Inflammatory macrophage treated with lipopolysaccharide for 4 hours (primary cell): ENCODE data around the gene TMIGD3.
A peak's percentile ranks its signal among the peaks of the same experiment; 100 is the strongest.

Experiments
- DNase-seq: peaks from one replicate; pipeline ENCODE4 v3.0.0-alpha.2; 2020

Gene TMIGD3

DNA sequence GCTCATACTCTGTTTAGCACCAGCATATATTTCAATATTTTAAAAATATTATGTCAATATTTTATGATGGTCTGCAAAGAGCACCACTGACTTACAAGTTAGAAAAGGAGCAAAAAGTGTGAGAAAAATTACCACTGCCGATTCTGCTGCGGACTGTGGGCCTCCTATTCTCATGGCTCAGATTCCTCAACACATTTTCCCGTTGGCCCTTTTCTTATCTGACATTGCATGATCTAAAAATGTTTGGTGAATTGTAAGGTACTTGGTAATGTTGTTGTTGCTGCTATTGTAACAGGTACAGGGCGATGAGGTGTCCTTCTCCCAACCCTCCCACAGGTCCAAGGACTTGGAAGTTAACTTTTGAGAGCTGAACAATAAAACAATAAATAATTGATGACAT lies 28.9 kb downstream of the TMIGD3 start:
- DNase-seq, result no peak

- DNase-seq, result no peak
Observed at GRCh38 chr1:111474106-111474505, 29.3 kb downstream of the TMIGD3 start.

GRCh38 chr1:111471538-111471937 lies 31.9 kb downstream of the TMIGD3 start:
- no peak for DNase-seq

DNA sequence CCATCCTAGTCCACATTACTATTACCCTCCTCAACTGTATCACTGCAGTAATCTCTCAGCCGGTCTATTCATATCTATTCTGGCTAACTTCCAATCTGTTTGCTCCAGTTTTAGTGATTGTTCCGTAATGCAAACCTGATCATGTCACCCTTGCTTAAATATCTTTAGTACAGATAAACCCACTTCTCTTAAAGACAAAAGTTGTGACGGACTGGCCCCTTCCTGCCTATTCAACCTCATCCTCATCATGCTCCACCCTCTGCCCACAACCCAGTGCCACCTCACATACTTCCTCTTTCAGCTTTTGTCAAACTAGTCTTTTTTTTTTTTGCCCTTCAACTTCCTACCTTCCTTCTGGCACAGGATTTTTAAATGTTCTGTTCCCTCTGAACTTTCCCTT lies 32.4 kb downstream of the TMIGD3 start:
- peak; percentile 95 for DNase-seq

DNA sequence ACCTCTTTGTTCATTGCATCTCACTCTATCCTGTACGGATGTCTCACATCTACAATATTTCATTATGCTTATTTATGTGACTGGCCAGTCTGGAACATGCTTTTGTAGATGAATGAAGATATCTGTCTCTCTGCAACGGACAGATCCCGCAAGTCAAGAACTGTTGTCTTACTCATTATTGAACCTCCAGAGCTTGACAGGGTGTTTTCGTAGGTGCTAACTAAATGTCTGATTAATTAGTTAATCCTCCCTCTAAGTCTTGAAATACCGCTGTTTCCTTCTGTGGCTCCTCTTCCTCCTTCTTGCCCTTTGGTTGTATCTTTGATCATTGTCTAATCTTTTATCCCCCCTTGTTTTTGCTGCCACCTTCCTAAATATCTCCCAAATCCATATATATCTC lies 32.8 kb downstream of the TMIGD3 start:
- DNase-seq, result no peak

DNA sequence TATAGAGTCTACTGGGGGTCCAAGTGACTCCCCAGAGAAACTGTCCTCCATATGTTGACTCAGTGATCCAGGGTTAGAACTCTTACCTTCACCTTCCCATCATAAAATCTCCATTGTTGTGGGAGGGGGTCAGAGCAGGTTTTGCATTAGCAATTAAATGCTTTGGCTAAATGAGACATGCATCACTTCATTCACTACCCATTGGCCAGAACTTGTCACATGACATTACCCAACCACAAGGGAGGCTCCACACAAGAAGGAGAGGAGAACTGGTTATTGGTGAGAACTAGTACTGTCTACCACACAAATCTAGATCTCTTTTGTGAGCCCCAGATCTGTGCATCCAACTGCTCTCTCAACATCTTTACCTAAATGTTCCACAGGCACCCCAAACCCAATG lies 33.9 kb downstream of the TMIGD3 start:
- DNase-seq, result no peak

- DNase-seq, result no peak
Observed at GRCh38 chr1:111468717-111469100, 34.7 kb downstream of the TMIGD3 start.

- peak; percentile 60 for DNase-seq
Observed at GRCh38 chr1:111467865-111468716, 35.3 kb downstream of the TMIGD3 start.

DNA sequence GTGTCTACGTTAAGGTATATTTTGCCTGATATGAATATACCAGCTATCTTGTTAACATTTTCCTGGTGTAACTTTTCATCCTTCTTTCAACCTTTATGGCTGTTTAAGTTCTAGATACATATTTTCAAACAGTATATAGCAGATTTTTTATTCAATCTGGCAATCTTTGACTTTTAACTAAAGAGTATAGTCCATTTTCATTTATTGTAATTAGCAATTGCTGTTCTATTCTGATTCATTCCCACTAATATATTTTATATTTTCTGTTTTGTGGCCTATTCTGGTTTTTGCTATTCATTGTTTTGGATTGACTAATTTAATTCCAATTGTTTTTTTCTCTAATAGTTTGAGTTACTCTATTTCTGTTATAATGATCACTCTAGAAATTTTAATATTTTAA lies 37.0 kb downstream of the TMIGD3 start:
- no peak for DNase-seq

DNA sequence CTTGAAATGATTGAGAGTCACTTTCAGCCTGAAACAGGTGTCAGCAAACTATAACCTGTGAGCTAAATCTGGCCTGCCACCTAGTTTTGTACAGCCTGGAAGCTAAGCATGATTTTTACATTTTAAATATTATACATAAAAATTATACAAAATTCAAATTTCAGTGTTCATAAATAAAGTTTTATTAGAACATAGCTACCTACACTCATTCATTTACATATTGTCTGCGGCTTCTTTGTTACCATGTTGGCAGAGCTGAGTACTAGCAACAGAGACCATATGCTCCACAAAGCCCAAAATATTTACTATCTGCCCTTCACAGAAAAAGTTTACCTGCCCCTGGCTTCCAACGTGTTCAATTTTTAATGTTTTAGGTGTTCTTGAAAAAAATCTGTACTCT lies 37.7 kb downstream of the TMIGD3 start:
- no peak for DNase-seq

GRCh38 chr1:111463029-111463683 lies 40.3 kb downstream of the TMIGD3 start:
- DNase-seq, result no peak

DNA sequence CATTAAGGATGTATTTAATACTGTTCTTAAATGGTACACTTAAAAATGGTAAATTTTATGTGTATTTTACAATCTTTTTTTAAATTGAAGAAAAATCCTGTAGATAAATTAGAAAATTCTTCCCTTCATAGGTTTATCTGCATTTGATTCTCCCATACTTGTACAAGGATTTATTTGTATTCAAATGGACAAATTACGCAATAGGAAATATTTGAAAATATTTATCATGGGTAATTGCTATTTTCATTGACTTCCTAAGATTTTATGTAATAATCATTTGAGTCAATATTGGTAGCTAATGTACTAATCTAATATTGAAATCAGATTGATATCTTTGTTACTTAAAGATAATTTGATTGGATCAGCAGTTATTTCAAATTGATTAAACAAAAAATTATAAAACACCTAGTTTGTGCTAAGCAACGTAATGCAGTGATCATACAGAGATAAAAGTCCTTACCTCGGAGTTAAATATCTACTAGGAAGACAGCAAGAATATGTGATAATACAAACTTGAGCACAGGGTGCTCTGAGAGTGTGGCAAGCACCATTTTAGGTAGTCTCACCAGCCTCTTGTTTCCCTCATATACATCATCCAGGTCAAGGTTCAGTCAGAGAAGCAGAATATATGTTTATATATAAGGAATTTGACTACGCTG lies 40.9 kb downstream of the TMIGD3 start:
- no peak for DNase-seq

DNA sequence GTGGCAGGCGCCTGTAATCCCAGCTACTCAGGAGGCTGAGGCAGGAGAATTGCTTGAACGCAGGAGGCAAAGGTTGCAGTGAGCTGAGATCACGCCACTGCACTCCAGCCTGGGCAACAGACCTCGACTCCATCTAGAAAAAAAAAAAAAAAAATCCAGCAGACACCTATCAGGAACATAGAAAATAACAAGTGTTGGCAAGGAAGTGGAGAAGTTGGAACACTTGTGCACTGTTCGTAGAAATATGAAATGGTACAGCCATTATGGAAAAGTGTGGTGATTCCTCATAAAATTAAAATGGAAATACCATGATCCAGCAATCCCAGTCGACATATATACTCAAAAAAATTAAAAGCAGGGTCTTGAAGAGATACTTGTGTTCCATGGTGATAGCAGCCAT lies 41.7 kb downstream of the TMIGD3 start:
- no peak for DNase-seq

DNA sequence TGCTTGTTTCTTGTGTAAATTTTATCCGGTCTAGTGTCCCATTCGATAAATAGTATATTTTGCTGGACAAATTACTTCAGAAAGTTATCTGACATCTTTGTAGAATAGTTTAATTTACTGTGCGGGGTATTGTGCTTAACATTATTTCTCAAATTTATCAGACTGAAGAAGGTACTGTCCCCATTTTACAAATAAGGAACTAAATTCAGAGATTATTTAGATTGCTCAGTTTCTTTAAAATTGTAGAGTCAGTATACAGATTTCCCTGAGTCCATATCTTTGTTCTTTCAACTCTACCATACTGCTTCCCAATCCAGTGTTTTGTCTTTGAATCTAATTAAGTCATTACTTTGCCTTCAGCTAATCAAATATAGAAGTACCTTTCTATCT lies 47.8 kb downstream of the TMIGD3 start:
- no peak for DNase-seq

GRCh38 chr1:111454859-111455641 lies 48.4 kb downstream of the TMIGD3 start:
- no peak for DNase-seq

DNA sequence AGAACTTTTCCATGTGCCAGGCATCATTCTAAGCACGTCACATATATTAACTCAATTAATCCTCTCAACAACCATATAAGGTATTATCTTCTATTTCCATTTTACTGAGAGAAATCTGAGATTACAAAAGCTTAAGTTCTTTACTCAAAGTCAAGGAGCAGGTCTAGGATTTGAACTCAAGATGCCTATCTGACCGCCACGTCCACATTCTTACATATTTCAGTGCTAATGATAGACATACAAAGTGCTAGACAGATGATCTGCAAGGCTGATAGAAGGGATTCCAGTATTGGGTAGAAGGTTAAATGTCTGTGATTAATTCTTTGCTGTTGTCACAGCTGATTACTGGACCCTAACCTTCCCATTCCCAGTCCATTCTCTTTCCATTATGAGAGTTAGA lies 49.7 kb downstream of the TMIGD3 start:
- no peak for DNase-seq

DNA sequence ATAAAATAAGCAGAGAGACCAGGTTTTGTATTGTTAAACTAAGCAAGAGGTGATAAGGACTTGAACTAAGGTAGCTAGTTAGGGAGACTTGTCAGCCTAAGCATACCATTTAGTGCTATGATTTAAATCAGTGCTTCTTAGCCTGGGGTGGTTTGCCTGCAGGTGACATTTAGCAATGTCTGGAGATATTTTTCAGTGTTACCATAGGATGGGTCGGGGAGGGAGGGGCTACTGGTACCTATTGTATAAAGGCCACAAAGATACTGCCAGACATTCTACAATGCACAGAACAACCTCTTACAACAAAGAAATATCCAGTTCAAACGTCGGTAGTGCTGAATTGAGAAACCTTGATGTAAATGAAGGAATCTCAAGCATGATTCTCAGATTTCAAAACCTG lies 50.9 kb downstream of the TMIGD3 start:
- no peak for DNase-seq

DNA sequence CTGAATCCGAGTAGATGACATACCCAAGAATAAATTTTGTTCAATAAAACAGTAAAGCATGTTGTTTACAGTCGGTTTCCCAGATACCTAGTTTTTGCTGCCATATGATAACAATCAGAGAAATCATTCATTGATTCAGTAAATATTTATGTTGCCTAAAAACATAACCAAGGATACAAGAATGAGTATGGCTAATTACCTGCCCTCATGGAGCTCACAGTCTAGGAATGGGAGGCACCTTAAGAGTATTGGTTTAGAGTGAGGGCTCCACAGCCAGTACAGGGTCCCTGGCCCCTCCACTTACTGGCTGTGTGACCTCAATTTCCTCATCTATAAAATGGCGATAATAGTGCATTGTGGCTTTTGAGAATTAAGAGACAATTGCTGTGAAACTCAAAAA lies 53.2 kb downstream of the TMIGD3 start:
- DNase-seq, result no peak

DNA sequence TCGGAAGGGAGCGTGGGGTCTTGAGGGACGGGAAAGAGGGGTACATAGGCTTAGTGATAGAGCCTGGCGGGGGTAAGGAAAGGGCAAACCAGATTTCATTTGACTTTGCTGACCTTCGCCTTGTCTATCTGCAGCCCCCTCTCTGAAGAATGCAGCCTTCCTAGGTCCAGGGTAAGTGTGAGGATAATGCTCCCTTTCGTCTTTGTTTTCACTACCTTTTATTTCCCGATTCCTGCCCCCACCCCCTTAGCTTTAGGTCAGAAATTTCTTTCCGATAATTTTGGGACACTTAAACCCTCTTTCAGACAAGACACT lies 53.8 kb downstream of the TMIGD3 start:
- peak; percentile 12 for DNase-seq

DNA sequence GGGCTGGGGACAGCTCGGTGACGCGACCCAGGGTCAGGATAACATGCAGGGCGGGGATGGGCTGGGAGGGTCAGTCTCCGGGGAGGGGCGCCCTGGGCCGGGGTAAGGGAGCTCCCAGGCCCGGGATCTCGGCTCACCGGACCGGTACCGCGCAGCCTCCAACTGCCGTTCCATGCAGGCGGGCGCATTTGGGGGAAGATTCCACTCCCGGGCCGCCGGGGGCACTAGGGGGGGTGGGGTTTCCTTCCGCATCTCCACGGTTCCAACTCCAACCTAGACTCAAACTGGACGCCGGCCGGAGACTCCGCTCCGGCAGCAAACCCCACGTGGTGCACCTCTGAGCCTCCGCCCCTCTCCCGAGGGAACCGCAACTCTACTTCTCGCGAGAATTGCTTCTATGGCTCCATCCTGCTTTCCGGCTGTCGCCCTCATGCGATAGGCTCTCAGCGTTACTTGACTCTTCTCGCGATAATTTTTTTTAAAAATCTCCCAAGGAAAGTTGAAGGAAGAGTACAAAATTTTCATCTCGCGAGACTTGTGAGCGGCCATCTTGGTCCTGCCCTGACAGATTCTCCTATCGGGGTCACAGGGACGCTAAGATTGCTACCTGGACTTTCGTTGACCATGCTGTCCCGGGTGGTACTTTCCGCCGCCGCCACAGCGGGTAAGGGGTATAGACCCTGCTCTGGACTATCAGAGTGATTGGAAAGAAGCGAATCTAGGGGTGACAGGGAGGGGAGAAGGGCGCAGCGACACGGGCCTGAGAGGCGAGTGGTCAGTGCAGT lies 54.3 kb downstream of the TMIGD3 start, which contains the start of the genes ATP5PB and WDR77:
Gene ATP5PB, plus strand, starts transcription at position 547 of the 785 bp plus-strand sequence. Its CDS starts 78 bp downstream, at position 625.
Gene WDR77, minus strand, starts transcription at position 339 of the 785 bp plus-strand sequence. Its CDS starts 87 bp downstream, at position 252.
- peak; percentile 100 for DNase-seq

DNA sequence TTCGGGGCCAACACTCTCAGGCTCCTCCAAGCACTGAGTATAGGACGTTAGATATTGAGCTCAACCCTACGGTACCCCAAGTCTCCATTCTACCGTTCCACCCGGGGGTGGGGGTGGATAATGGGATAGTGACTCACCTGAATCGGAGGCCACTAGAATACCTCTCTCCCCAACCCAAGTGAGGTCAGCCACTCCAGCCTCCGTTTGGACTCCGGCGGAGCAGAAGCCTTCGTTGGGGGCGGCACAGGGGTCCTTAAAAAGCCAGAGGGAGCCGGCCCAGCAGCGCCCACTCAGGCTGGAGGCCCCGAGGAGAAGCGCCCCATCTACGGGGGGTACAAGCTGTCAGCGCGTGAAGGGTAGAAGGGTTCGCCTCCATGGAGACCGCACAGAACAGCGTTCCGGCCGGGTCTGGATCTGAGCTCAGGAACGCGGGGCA lies 54.9 kb downstream of the TMIGD3 start:
- DNase-seq, result no peak
